NCI-H1105 treated with DMSO at 0.1 percent for 48 hours (cell line): Measurements from ENCODE around the gene HOXC4.

Experiments used
- DNase-seq: peaks from one replicate; lab custom pipeline; 2025; lab: John Stamatoyannopoulos, UW

Gene HOXC4

DNA sequence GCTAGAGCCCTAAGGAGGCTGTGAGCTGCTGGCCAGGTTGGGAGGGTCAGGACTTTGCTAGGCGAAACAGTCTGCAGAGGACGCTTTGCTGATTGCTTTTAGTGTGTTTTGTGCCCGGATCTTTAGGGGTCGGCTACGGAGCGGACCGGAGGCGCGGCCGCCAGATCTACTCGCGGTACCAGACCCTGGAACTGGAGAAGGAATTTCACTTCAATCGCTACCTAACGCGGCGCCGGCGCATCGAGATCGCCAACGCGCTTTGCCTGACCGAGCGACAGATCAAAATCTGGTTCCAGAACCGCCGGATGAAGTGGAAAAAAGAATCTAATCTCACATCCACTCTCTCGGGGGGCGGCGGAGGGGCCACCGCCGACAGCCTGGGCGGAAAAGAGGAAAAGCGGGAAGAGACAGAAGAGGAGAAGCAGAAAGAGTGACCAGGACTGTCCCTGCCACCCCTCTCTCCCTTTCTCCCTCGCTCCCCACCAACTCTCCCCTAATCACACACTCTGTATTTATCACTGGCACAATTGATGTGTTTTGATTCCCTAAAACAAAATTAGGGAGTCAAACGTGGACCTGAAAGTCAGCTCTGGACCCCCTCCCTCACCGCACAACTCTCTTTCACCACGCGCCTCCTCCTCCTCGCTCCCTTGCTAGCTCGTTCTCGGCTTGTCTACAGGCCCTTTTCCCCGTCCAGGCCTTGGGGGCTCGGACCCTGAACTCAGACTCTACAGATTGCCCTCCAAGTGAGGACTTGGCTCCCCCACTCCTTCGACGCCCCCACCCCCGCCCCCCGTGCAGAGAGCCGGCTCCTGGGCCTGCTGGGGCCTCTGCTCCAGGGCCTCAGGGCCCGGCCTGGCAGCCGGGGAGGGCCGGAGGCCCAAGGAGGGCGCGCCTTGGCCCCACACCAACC is 23.9 kb upstream of the HOXC4 start:
- DNase-seq: no peak

GRCh38 chr12:54030442-54030801 is 23.2 kb upstream of the HOXC4 start:
- no peak for DNase-seq

DNA sequence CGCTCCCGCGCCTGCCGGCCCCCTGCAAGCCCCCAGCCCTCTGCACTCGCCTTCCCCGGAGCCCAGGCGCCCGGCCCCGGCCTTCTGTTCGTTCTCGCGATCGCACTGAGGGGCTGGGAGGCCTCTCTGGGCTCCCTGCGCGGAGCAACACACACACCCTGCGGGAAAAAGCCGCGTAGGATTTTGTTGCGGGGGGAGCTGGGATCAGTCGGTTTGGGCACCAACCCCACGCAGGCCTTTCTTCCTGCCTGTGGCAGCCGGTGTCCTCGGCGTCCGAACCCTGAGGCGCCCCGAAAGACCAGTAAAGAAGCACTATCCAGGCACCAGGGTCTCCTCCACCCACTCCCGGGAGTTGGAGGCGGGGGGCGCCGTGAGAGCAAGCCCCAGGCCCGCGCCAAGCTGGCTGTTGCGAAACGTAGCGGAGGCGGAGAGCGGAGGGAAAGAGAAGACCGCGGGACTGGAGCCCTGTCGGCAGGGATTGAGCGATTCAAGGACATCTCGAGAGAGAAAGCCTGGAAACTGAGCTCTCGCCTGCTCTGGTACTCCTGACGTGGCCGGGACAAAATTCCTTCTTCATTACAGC is 22.7 kb upstream of the HOXC4 start:
- DNase-seq: no peak

DNA sequence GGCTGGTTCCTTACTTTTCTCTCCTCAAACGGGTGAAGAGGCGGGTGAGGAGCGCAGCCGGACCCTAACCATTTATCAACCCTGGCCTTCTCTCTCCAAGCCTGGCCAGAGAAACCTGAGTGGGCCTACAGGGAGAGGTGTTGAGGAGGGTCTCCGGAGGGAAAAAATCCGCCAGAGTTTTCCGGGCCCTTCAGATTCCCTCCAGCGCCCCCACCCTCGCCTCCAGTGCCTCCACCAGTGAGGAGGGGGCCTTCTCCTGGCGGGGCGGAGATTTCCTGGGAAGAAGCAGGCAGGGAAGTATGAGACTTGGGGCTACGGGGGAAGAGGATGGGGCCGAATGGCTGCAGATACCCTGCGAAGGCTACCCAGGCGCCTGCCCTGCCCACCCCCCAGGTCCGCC is 22.2 kb upstream of the HOXC4 start:
- no peak for DNase-seq

DNA sequence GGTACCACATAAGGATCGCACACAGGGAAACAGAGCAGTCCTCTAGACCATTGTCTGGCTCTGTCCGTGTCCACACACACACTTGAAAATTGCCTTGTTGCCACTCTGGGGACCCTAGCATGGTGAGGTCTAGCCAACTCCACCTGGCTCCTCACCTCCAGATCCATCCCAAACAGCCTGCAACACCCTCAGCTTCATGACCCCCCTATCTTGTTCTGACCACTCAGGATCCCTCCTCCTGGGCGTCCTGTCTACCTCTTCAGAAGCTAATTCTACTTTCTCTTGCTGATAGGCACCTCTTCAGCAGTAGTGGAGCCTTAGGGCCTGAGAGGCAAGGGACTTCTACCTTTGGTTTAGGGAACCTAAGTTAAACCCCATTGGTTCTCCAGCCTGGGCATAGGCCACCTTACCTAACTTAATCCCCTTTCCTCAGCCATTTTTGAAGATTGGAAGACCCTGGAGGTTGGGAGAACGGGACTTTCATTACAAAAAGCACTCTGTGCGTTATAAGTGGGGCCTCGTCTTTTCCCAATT is 21.5 kb upstream of the HOXC4 start:
- no peak for DNase-seq

DNA sequence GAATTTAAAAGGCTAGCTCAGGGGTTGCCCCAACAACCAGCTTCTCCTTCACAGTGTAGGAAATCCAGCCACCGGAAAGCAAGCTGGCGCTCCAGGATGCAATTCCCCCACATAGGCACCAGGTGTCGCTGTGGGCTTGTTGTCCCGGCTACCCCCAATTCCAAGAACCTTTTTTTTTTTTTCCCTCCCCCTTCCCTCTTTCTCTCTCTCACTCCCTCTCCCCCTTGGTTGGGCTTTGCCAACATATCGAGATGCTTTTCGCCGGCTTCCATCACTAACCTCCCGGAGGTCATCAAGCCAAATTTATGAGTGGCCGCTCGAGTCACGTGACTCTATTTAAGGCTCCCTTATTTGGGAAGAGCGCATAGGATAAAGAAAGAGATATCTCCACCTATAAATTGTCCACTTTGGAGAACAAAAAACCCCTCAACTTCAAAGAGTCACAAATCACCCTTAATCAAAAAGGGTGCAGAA is 21.0 kb upstream of the HOXC4 start, which contains the start of gene HOXC5:
HOXC5 (plus strand) TSS at position 424 of the 474 bp plus-strand sequence. CDS start 73 bp downstream, outside the sequence.
- peak; percentile 77 for DNase-seq

DNA sequence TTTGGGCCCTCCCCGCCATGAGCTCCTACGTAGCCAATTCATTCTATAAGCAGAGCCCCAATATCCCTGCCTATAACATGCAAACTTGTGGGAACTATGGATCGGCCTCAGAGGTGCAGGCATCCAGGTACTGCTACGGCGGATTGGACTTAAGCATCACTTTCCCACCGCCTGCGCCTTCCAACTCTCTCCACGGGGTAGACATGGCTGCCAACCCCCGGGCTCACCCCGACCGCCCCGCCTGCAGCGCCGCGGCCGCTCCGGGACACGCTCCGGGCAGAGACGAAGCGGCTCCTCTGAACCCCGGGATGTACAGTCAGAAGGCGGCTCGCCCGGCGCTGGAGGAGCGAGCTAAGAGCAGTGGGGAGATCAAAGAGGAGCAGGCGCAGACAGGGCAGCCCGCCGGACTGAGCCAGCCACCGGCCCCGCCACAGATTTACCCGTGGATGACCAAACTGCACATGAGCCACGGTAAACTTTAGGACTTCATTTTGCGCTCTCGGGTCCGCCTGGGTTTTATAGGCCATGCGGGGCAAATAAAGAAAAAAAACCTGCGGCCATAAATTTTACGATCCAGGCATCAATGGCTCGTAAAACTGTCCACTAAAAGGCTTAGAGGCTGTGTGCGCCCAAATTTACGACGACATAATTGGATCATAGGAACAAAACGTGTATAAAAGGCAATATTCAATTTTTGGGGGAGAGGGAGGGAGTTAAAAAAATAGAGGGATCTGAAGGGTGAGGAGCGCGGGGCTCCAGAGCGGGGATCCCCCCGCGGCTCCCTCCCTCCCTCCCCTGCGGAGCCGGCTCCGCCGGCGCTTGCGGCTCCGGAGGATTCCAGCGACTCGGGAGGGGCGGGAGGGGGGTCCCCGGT is 20.3 kb upstream of the HOXC4 start:
- DNase-seq: peak; percentile 46

- DNase-seq: no peak
These were observed 19.5 kb upstream of the HOXC4 start for GRCh38 chr12:54033980-54034784.

DNA sequence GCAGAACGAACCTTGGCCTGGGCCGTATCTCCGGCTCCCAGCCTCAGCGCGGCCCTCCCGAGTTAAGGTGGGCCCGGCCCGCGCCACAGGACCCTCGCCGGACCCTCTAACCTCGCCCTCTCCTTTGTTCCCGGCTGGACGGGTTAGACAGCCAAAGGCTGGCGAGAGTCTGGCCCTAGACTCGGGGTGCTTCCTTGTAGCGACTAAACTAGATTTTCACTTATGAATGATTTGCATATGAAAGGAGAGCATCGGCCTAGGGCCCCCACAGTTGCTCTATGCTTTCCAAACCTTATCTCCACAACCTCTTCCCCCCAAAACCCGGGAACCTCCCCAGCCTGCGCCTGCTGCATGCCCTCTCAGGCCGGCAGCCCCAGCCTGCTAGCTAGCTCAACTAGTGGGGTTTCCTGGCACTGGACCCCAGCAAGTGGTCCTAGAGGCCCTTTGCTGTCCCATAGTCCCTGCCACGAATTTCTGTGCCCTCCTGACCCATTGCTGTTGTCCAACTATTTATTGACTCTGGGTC is 18.8 kb upstream of the HOXC4 start:
- no peak for DNase-seq

GRCh38 chr12:54035568-54036264 is 17.9 kb upstream of the HOXC4 start:
- no peak for DNase-seq

GRCh38 chr12:54036620-54037359 is 16.8 kb upstream of the HOXC4 start:
- peak; percentile 65 for DNase-seq

DNA sequence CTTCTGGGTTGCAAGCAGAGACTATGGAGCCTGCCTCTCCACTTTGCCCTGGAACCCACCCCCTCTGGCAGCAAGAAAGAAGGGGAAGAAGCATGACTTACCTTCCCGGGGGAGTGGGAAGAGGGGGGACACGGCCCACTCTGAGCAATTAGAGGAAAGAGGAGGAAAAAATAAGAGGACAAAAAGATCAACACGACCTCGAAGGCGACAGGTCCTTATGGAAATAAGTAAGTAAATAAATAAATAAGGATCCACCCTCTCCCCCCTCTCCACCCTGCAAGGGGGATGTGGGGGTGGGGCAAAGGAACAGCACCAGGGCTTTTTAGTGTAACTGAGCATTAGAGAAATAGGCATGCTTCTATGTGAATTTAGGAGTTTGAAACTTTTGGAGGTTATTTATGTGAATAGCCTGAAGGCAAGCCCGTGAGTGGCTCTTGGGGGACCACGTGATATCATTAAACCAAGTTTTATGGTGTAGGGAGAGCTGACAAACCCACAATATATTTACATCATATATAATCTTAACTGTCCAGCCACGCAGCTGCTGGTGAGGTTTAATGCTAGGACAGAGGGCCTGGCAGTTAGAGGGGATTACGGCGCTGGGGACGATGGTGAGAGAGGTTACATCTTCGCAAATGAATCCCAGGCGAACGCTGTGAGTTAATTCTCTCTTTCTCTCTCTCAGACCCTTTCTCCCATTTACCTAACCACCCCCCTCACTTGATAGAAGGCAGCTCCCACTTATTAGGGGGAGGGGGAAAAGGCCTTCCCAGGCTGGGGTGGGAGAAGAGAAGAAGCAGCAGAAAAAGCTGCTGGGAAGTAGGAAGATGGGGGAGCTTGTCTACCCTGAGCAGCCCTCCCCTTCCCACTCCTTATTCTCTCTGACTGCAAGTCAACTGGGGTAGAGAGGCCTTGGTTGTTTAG is 16.0 kb upstream of the HOXC4 start:
- no peak for DNase-seq

GRCh38 chr12:54038284-54038870 is 15.3 kb upstream of the HOXC4 start:
- DNase-seq: no peak

DNA sequence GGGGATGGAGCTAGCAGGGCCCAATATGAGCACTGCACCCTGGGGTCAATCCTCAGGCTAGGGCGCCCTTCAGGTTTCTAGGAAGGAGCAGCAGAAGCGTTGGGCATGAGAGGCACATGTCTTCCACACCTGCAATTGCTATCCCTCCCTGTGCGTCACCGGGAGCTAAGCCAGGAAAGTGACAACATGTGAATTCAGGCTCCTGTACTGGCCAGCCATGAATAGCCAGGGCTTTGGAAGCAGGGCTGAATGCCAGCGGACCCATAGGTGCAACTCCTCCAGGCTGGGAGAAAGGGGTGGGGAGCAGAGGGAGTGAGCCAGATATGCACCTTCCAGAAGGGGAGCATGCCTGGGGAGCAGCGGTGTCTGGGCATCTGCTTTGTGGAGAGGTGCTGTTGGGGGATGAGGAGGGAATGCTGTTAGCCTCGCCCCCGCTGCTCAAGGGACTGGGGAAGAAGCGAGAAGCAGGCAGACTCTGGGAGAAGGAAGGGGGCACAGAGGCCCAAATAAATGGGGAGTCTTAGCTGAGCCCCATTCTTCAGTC is 14.7 kb upstream of the HOXC4 start:
- DNase-seq: no peak

- DNase-seq: no peak
These were observed 14.1 kb upstream of the HOXC4 start for GRCh38 chr12:54039417-54040147.

- DNase-seq: no peak
These were observed 13.5 kb upstream of the HOXC4 start for GRCh38 chr12:54040148-54040494.

DNA sequence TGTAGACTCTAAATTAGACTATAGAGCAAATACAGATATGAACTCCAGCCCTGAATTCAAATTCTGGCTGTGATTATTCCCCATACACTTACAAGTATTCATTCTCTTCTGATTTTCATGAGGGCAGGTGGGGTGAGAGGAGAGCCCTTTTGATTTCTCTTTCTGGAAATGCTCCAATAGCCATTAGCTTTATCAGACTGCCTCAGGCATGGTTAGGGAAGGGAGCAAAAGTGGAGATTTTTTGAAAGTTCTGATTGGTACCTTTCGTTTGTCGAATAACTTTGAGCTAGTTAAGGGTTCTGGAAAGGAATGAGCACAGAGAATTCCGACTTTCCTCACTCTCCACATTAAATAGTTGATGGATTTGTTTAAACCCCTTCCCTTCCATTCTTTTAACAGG is 13.0 kb upstream of the HOXC4 start:
- DNase-seq: no peak
